ENCODE data around the gene SELENOM.
"Not testable (repeated sequence)": the region's sequence is repeated elsewhere in the genome, so short reads cannot be mapped to it uniquely, and the experiment has no call there.

SELENOM gene

GRCh38 chr22:31080164-31080847, 27.1 kb downstream of the SELENOM start:
- DNase-seq (ENCODE audit: low spot score): no peak
- no peak for FAIRE-seq

- FAIRE-seq (no peak), DNase-seq (ENCODE audit: low spot score) (no peak)
Measured at GRCh38 chr22:31079095-31079642, 28.2 kb downstream of the SELENOM start.

GRCh38 chr22:31078389-31078788, 29.0 kb downstream of the SELENOM start:
- DNase-seq (ENCODE audit: low spot score); FAIRE-seq: not testable (repeated sequence)

GRCh38 chr22:31077681-31078080, 29.7 kb downstream of the SELENOM start:
- FAIRE-seq (no peak), DNase-seq (ENCODE audit: low spot score) (no peak)

GRCh38 chr22:31075961-31076360, 31.4 kb downstream of the SELENOM start:
- DNase-seq (ENCODE audit: low spot score): no peak
- FAIRE-seq: no peak

- not testable (repeated sequence) for FAIRE-seq; DNase-seq (ENCODE audit: low spot score)
Measured at GRCh38 chr22:31073545-31074145, 33.7 kb downstream of the SELENOM start.

GRCh38 chr22:31073125-31073524, 34.2 kb downstream of the SELENOM start:
- DNase-seq (ENCODE audit: low spot score); FAIRE-seq: not testable (repeated sequence)

GRCh38 chr22:31069691-31070314, 37.6 kb downstream of the SELENOM start:
- not testable (repeated sequence) for FAIRE-seq; DNase-seq (ENCODE audit: low spot score)

- DNase-seq (ENCODE audit: low spot score) (no peak), FAIRE-seq (no peak)
Measured at GRCh38 chr22:31068970-31069369, 38.4 kb downstream of the SELENOM start.

- no peak for DNase-seq (ENCODE audit: low spot score)
- FAIRE-seq: no peak
Measured at GRCh38 chr22:31064369-31064768, 43.0 kb downstream of the SELENOM start.

GRCh38 chr22:31062566-31063230, 44.7 kb downstream of the SELENOM start:
- DNase-seq (ENCODE audit: low spot score) (no peak), FAIRE-seq (no peak)

GRCh38 chr22:31059663-31060062, 47.7 kb downstream of the SELENOM start:
- FAIRE-seq; DNase-seq (ENCODE audit: low spot score): not testable (repeated sequence)

- no peak for DNase-seq (ENCODE audit: low spot score)
- no peak for FAIRE-seq
Measured at GRCh38 chr22:31056986-31057599, 50.3 kb downstream of the SELENOM start.

- DNase-seq (ENCODE audit: low spot score): peak; percentile 78
- FAIRE-seq: no peak
Measured at GRCh38 chr22:31055635-31056159, 51.7 kb downstream of the SELENOM start.

- DNase-seq (ENCODE audit: low spot score) (no peak), FAIRE-seq (no peak)
Measured at GRCh38 chr22:31055117-31055634, 52.2 kb downstream of the SELENOM start.
